Lower leg skin (tissue), 3 donors: Measurements from ENCODE around the gene ERGIC3.

Experiments used
- POLR2A ChIP-seq, 2 donors: fragments of 450-650 bp; IDR thresholded peaks; one replicate each; pipeline ENCODE4 v1.6.1; 2016 to 2017; ENCODE audit warnings: antibody characterized with exemption in 2 of 2, mild to moderate bottlenecking in 1 of 2, moderate library complexity in 1 of 2
- TF ChIP-seq, protein P1 (sequence below), 3 donors: fragments of 450-650 bp; IDR thresholded peaks; one replicate each; pipeline ENCODE4 v1.5.1; 2016; ENCODE audit warnings: antibody characterized with exemption in 3 of 3, mild to moderate bottlenecking in 3 of 3, moderate library complexity in 2 of 3

DNA sequence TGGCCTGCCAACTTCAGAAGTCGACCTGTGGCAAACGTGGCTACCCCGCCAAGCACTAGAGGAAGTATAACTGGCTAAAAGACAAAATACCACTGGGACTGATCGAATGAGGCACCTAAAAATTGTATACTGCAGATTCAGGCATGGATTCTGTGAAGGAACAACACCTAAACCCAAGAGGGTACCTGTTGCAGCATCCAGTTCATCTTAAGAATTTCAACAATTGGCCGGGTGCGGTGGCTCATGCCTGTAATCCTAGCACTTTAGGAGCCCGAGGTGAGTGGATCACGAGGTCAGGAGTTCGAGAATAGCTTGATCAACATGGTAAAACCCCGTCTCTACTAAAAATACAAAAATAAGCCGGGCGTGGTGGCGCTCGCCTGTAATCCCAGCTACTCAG, 46.5 kb downstream of the ERGIC3 start:
- TF ChIP-seq, protein P1, sequence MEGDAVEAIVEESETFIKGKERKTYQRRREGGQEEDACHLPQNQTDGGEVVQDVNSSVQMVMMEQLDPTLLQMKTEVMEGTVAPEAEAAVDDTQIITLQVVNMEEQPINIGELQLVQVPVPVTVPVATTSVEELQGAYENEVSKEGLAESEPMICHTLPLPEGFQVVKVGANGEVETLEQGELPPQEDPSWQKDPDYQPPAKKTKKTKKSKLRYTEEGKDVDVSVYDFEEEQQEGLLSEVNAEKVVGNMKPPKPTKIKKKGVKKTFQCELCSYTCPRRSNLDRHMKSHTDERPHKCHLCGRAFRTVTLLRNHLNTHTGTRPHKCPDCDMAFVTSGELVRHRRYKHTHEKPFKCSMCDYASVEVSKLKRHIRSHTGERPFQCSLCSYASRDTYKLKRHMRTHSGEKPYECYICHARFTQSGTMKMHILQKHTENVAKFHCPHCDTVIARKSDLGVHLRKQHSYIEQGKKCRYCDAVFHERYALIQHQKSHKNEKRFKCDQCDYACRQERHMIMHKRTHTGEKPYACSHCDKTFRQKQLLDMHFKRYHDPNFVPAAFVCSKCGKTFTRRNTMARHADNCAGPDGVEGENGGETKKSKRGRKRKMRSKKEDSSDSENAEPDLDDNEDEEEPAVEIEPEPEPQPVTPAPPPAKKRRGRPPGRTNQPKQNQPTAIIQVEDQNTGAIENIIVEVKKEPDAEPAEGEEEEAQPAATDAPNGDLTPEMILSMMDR (IDR thresholded peaks at IDR 0.05), result no peak
- TF ChIP-seq POLR2A (IDR thresholded peaks at IDR 0.05), result no peak
